HAP-1 (cell line): Measurements from ENCODE around the gene MAGEF1.
"Not testable (repeated sequence)": the region's sequence is repeated elsewhere in the genome, so short reads cannot be mapped to it uniquely, and the experiment has no call there.

Source experiments
- DNase-seq, 2 experiments: peaks; one replicate each; pipeline ENCODE4 v3.0.0-alpha.2; 2016 to 2020; ENCODE audit warnings: low spot score in 2 of 2
- H3K27me3 ChIP-seq: fragments of 250-450 bp; sonication (Bioruptor Pico); 2 replicates; pipeline ENCODE4 v1.5.1; 2020; ENCODE audit warnings: low read depth, mild to moderate bottlenecking, moderate library complexity
- H3K36me3 ChIP-seq: fragments of 250-450 bp; sonication (Bioruptor Pico); replicated peaks from 2 replicates; pipeline ENCODE4 v1.5.1; 2020; ENCODE audit warnings: mild to moderate bottlenecking
- H3K4me1 ChIP-seq: fragments of 250-450 bp; sonication (Bioruptor Pico); 2 replicates; pipeline ENCODE4 v1.5.1; 2020; ENCODE audit warnings: mild to moderate bottlenecking
- H3K4me3 ChIP-seq: fragments of 250-450 bp; sonication (Bioruptor Pico); 2 replicates; pipeline ENCODE4 v1.5.1; 2020; ENCODE audit warnings: mild to moderate bottlenecking, moderate library complexity
- H3K9me3 ChIP-seq: fragments of 250-450 bp; sonication (Bioruptor Pico); 2 replicates; pipeline ENCODE4 v1.5.1; 2020; ENCODE audit warnings: mild to moderate bottlenecking, moderate library complexity
- in situ Hi-C: fragments of 300-500 bp; cut with MboI; formaldehyde crosslinking; loops from 3 replicates; pipeline ENCODE4 v1.14.3; 2020; ENCODE audit warnings: low sequenced_read_pairs, inconsistent platforms, mixed read lengths

The MAGEF1 gene

GRCh38 chr3:184738506-184738890 is 26.6 kb upstream of the MAGEF1 start:
- no peak for DNase-seq
- Histone ChIP-seq H3K4me3 (no peak overlapping the region), H3K27me3 (no peaks in the 10 kb centered on the region), H3K4me1 (no peaks in the 10 kb centered on the region), H3K36me3 (no peaks in the 10 kb centered on the region), H3K9me3 (no peaks in the 10 kb centered on the region)
- in situ Hi-C loops = no loop called here

DNA sequence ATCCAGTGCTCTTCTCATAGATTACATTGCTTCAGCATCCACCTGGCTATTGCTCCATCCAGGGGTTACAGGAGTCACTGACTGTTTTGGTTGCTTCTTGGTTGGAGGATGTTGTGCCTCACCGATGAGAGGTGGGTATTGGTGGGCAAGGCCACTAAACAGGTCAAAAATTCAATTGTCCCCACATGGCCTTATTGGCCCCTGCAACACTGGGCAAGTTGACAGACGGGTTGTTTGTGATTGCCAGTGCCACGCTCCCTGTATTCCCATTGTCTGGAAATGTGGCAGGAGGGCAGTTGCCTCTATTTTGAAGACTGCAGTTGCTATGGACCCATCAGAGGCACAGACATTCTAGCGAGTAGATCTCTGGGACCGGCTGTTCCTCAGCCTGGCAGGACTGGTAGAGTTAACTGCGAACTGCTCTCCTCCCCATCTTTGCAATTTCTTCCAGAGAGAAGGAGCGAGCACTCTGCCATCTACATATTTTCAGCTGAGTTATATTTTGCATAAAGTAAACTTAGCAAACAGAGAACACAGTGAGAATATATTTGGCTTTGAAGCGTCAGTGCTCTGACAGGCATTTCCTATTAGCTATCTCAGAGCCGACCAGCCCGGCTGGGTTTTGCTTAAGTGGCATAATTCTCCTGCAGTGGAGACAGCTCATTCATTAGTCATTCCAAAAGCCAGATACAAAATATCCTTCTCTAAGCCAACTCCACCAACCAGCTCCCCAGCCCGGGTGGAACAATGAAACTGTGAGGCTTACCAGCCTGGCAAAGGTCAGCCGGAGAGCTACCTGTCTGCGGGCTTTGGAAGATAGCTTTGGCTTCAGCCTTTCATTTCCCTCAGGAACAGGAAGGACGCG is 26.0 kb upstream of the MAGEF1 start:
- DNase-seq = no peak
- Histone ChIP-seq H3K36me3 (no peaks in the 10 kb centered on the region), H3K9me3 (no peaks in the 10 kb centered on the region), H3K4me1 (no peaks in the 10 kb centered on the region), H3K4me3 (no peak overlapping the region), H3K27me3 (no peaks in the 10 kb centered on the region)
- in situ Hi-C loops = no loop called here

GRCh38 chr3:184737063-184737462 is 25.2 kb upstream of the MAGEF1 start:
- no peak for DNase-seq
- Histone ChIP-seq H3K36me3 (no peaks in the 10 kb centered on the region), H3K4me3 (no peak overlapping the region), H3K9me3 (no peaks in the 10 kb centered on the region), H3K27me3 (no peaks in the 10 kb centered on the region), H3K4me1 (no peaks in the 10 kb centered on the region)
- in situ Hi-C loops = no loop called here

- DNase-seq = no peak
- Histone ChIP-seq H3K9me3 (no peaks in the 10 kb centered on the region), H3K4me1 (no peaks in the 10 kb centered on the region), H3K27me3 (no peaks in the 10 kb centered on the region), H3K4me3 (no peak overlapping the region), H3K36me3 (no peaks in the 10 kb centered on the region)
- in situ Hi-C loops = no loop called here
Observed at GRCh38 chr3:184734903-184735701, 23.2 kb upstream of the MAGEF1 start.

- no peaks in the 10 kb centered on the region for H3K9me3 ChIP-seq
- no peak overlapping the region for H3K4me3 ChIP-seq
- no peaks in the 10 kb centered on the region for H3K4me1 ChIP-seq
- no peak for DNase-seq
- in situ Hi-C loops = no loop called here
- H3K36me3 ChIP-seq = no peaks in the 10 kb centered on the region
- H3K27me3 ChIP-seq = no peaks in the 10 kb centered on the region
Observed at GRCh38 chr3:184733971-184734608, 22.2 kb upstream of the MAGEF1 start.

DNA sequence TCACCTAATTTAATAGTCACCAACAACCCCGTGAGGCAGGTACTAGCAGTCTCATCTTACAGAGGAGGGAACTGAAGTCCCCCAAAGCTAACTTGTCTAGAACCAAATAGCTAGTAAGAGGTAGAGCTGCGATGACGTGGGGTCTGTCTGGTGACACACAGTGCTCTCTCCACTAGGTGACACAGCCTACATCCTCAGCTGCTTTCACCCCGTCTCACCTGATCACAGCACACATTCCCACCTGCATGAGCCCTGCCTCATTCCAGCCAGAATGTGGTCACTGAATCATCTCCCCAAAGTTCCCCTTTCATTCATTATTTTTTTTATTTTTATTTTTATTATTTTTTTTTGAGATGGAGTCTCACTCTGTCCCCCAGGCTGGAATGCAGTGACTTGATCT is 21.3 kb upstream of the MAGEF1 start:
- Histone ChIP-seq H3K4me3 (no peak overlapping the region), H3K36me3 (no peaks in the 10 kb centered on the region), H3K27me3 (no peaks in the 10 kb centered on the region), H3K9me3 (no peaks in the 10 kb centered on the region), H3K4me1 (no peaks in the 10 kb centered on the region)
- in situ Hi-C loops = no loop called here
- no peak for DNase-seq

DNA sequence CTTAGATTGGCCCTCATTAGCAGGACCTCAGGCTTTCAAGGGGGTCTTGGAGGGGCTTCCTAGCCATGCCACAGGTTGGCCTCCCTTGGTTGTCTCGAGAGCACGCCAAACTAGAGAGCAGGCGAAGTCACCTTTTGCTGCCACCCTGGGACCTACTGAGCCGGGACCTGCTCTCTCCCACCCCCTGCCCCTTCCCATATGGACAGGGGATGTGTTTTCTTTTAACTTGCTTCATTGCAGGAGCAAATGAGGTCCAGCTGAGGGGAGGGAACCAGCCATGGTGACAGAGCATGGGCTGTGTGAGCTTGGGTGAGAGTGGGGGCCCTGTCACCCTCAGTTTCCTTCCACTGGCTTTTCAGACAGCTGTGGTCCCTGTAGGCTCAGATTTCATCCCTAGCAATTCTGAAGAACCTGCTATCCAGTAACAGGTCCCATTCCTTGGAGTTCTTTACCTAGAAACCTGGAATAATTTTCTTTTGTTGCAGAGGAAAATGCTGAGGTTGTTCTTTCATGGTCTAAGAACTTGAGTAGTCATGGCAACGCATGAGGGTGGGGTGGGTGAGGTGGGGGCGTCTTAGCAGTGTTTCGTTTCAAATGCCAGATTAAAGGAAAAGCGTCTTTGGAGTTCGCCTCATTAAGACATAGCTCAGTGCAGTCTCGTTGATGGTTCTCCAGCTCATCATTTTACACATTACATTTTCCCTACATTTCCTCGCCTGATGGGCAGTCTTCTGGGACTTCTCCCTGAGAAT is 20.1 kb upstream of the MAGEF1 start:
- no peak for DNase-seq
- no peak overlapping the region for H3K4me3 ChIP-seq
- no peaks in the 10 kb centered on the region for H3K9me3 ChIP-seq
- in situ Hi-C loops = no loop called here
- no peaks in the 10 kb centered on the region for H3K27me3 ChIP-seq
- H3K4me1 ChIP-seq = no peaks in the 10 kb centered on the region
- H3K36me3 ChIP-seq = no peaks in the 10 kb centered on the region

DNA sequence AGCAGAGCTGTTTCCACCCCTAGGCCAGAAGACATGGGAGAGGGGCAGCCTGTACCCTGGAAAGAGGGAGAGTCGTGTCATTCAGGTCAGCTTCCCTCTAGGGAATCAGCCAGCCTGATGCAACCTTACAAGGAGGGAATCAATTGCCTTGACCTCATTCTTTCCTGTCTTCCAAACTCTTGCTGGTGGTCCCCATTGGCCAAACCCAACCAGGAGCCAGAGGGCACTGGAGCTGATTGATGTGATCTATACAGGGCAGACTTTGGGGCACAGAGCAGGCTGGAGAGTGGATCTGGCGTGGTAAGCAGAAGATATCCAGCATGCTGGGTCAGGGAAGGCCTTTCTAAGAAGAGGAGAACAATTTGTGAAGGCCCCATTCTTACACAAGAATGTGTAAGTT is 19.1 kb upstream of the MAGEF1 start:
- H3K9me3 ChIP-seq = no peaks in the 10 kb centered on the region
- in situ Hi-C loops = no loop called here
- H3K36me3 ChIP-seq = no peaks in the 10 kb centered on the region
- no peaks in the 10 kb centered on the region for H3K4me1 ChIP-seq
- no peak for DNase-seq
- H3K27me3 ChIP-seq = no peaks in the 10 kb centered on the region
- no peak overlapping the region for H3K4me3 ChIP-seq

GRCh38 chr3:184729154-184729553 is 17.3 kb upstream of the MAGEF1 start:
- DNase-seq, H3K36me3 ChIP-seq, H3K4me1 ChIP-seq, in situ Hi-C loops, H3K9me3 ChIP-seq, H3K27me3 ChIP-seq, H3K4me3 ChIP-seq: not testable (repeated sequence)

- DNase-seq = no peak
- Histone ChIP-seq H3K4me3 (no peak overlapping the region), H3K4me1 (no peaks in the 10 kb centered on the region), H3K36me3 (no peaks in the 10 kb centered on the region), H3K9me3 (no peaks in the 10 kb centered on the region), H3K27me3 (no peaks in the 10 kb centered on the region)
- in situ Hi-C loops = no loop called here
Observed at GRCh38 chr3:184728010-184728527, 16.2 kb upstream of the MAGEF1 start.

DNA sequence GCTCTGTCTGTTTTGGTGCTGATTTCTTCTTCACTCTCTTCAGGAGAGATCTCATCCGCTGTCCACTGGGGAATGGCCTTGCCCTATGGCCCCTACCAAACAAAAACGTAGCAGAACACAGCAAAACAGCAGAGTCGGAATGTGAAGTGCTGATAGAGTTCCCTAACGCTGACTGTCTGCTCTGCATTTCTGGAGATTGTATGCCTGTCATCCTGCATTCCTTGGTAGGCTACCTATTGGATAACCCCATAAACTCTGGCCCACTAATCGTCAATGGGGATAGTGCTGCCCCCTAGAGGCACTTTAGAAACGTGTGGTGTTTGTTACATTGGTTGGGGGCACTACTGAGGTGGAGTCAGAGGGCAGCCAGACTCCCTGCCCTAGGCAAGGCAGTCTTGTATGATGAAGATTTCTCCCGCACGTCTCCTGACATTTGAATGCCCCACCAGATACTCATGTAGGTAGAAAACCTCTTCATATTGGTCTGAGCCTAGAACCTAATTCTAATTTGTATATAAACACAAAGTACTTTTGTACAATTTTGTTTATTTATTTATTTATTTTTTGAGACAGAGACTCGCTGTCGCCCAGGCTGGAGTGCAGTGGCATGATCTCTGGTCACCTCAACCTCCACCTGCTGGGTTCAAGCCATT is 15.6 kb upstream of the MAGEF1 start:
- no peaks in the 10 kb centered on the region for H3K36me3 ChIP-seq
- H3K4me1 ChIP-seq = no peaks in the 10 kb centered on the region
- H3K9me3 ChIP-seq = no peaks in the 10 kb centered on the region
- H3K4me3 ChIP-seq = no peak overlapping the region
- peak; percentile 79 to 84 for DNase-seq
- no peaks in the 10 kb centered on the region for H3K27me3 ChIP-seq
- in situ Hi-C loops = no loop called here

- no peaks in the 10 kb centered on the region for H3K9me3 ChIP-seq
- H3K36me3 ChIP-seq = no peaks in the 10 kb centered on the region
- DNase-seq = no peak
- in situ Hi-C loops = no loop called here
- H3K4me1 ChIP-seq = no peaks in the 10 kb centered on the region
- no peak overlapping the region for H3K4me3 ChIP-seq
- no peaks in the 10 kb centered on the region for H3K27me3 ChIP-seq
Observed at GRCh38 chr3:184726497-184726896, 14.6 kb upstream of the MAGEF1 start.

DNA sequence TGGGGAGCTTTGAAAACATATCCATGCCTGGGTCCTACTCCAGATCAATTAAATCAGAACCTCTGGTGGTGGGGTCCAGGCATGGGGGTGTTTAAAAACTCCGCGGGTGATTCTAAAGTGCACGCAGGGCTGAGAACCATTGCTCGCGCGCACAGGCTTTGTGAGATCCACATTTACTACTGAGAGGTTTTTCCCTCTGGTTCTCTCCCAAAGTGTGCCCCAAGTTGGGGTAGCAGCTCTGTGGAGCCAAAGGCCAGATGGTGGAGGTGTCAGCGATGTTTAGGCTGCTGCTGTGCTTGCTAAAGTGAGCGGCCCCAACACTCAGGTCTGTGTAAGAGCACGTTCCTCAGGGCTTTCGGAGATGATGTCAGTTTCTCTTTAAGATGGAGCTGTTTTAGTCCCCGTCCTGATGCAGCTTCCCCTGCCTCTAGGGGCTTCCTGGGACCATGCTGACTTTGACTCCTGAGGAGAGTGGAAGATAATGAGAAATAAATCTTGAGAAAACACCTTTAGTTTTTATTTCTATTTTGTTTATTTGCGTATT is 13.4 kb upstream of the MAGEF1 start:
- H3K4me3 ChIP-seq = no peak overlapping the region
- no peaks in the 10 kb centered on the region for H3K27me3 ChIP-seq
- in situ Hi-C loops = no loop called here
- H3K4me1 ChIP-seq = no peaks in the 10 kb centered on the region
- no peaks in the 10 kb centered on the region for H3K36me3 ChIP-seq
- no peaks in the 10 kb centered on the region for H3K9me3 ChIP-seq
- no peak for DNase-seq
